SH-SY5Y (cell line): ENCODE data around the gene APH1A.

Experiments used
- GATA2 ChIP-seq: IDR thresholded peaks from 2 replicates; pipeline ENCODE4 v1.6.1; 2011; ENCODE audit warnings: mild to moderate bottlenecking, low read depth, low read length
- GATA3 ChIP-seq: IDR thresholded peaks from 2 replicates; pipeline ENCODE4 v1.6.1; 2011; ENCODE audit warnings: low read depth, mild to moderate bottlenecking, low read length, moderate library complexity

DNA sequence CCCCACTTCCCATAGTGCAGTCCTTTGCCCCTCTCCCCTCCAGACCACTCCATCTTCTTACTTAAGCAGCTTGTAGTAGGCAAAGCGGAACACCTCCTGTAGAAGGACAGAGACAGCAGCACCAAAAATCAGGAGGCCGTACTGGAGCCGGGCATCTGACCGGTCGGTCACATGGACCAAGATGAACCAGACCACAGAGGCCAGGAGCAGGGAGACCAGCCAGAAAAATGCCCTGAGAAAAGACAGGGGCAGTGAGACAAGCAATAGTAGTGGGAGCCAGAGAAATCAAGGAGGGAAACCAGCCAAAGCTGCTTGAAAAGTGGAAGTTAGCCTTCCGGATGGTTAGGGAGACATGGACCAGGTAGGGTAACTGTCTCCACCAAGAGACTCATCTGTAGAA, 920 bp downstream of the APH1A start:
- TF ChIP-seq GATA3 (no peak), GATA2 (no peak)
